ENCODE results near the gene BTNL9. TPM values are rescaled to one million over a fixed set of nuclear protein-coding genes. Genes with fewer than 3 reads are reported as not detected.

The BTNL9 gene
- total and polyA plus RNA-seq, 2 of the 13 experiments (the other 11 are each of a cell fraction or from before 2014, with no cell fraction given): 0.13 TPM; not detected in 1

DNA sequence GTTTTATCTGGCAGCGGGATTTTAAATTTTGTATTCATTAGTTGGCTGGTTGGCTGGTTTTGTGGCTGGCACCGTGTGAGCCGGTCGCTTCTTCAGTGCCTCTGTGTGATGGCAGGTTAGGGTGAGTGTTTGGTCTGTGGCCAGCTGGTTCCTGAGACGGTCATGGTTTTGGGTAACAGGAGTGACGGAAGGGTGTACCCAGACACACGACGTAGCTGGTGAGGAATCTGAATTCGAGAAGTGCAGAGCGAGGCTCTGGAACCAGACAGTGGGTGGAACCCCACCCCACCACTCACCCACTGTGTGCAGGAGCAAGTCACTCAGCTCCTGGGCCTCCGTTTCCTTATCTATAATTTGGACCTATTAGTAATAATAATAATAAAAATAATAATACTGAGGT is 2.7 kb downstream of the BTNL9 start:
- WGBS (ENCODE audit: low lambda C conversion rate): 36% methylated on average over 11 of the region's 11 CpGs
- FAIRE-seq (no peak), ATAC-seq (no peak), DNase-seq (ENCODE audit: low spot score) (no peak)
- no peak overlapping the region for H2AFZ ChIP-seq (ENCODE audit: low read length)
- no peak overlapping the region for H3K27ac ChIP-seq (ENCODE audit: extremely low read length, insufficient read depth, low read length)
- ChIA-PET POLR2A (no interaction called here), CTCF (ENCODE audit: low intra/inter-chr PET ratio, low total read pairs) (no interaction called here)
- intact Hi-C loops (cut with micrococcal nuclease; ENCODE audit: unreplicated experiment) (no loop called here), in situ Hi-C loops (cut with HindIII; ENCODE audit: extremely low pct_ligation_motif_present, low pct_unique_long_range_greater_than_20kb) (no loop called here)
- H3K9me3 ChIP-seq (ENCODE audit: low read length): no peaks in the 10 kb centered on the region
- H3K36me3 ChIP-seq (replicated peaks in 1 of 2; ENCODE audit: control insufficient read depth in 1 of 2, insufficient read depth in 2 of 2, low read length in 2 of 2): no peaks in the 10 kb centered on the region
- peaks cover 0 to 71% of the 10 kb centered on the region in 2 experiments; a peak in 4 of 5 replicates for H3K27me3 ChIP-seq (ENCODE audit: control insufficient read depth in 1 of 2, insufficient read depth in 2 of 2, low read length in 2 of 2)
- H3K4me3 ChIP-seq (replicated peaks in 1 of 3; ENCODE audit: insufficient read depth in 1 of 3, low read depth in 2 of 3, low read length in 3 of 3): no peak overlapping the region
- no peaks in the 10 kb centered on the region for H4K20me1 ChIP-seq (ENCODE audit: insufficient read depth, low read length)
- no peaks in the 10 kb centered on the region for H3K79me2 ChIP-seq (ENCODE audit: insufficient read depth, low read length)
- BruUV-seq (replicated peaks): no TSS peak
- no peak for TF ChIP-seq ZNF460 (CRISPR knock-in tag; IDR thresholded peaks at IDR 0.05; ENCODE audit: borderline replicate concordance)
- TF ChIP-seq, protein P1, sequence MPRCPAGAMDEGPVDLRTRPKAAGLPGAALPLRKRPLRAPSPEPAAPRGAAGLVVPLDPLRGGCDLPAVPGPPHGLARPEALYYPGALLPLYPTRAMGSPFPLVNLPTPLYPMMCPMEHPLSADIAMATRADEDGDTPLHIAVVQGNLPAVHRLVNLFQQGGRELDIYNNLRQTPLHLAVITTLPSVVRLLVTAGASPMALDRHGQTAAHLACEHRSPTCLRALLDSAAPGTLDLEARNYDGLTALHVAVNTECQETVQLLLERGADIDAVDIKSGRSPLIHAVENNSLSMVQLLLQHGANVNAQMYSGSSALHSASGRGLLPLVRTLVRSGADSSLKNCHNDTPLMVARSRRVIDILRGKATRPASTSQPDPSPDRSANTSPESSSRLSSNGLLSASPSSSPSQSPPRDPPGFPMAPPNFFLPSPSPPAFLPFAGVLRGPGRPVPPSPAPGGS (CRISPR knock-in tag; IDR thresholded peaks at IDR 0.05): no peak
- TF ChIP-seq ZNF570 (CRISPR knock-in tag; IDR thresholded peaks at IDR 0.05; ENCODE audit: borderline replicate concordance): no peak
- no peak for TF ChIP-seq ZNF333 (CRISPR knock-in tag; IDR thresholded peaks at IDR 0.05; ENCODE audit: borderline replicate concordance)
- TF ChIP-seq RXRA (CRISPR knock-in tag; IDR thresholded peaks at IDR 0.05): no peak
- no peak for TF ChIP-seq ZFP1 (CRISPR knock-in tag; IDR thresholded peaks at IDR 0.05)
- TF ChIP-seq ZKSCAN8 (CRISPR knock-in tag; IDR thresholded peaks at IDR 0.05; ENCODE audit: borderline replicate concordance): no peak
- TF ChIP-seq, protein P2, sequence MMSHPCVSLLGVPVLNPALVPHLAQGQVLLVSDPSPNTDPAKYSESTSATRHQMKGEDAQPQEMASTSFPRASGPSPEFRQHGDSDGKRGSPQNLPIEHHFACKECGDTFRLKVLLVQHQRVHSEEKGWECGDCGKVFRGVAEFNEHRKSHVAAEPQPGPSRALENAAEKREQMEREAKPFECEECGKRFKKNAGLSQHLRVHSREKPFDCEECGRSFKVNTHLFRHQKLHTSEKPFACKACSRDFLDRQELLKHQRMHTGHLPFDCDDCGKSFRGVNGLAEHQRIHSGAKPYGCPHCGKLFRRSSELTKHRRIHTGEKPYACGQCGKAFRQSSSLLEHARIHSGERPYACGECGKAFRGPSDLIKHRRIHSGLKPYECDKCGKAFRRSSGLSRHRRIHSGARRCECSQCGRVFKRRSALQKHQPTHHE (CRISPR knock-in tag; IDR thresholded peaks at IDR 0.05; ENCODE audit: borderline replicate concordance): no peak
- TF ChIP-seq GATAD1 (CRISPR knock-in tag; IDR thresholded peaks at IDR 0.05): no peak
- TF ChIP-seq RBFOX2 (IDR thresholded peaks at IDR 0.05; ENCODE audit: low read depth, low read length): no peak
- no peak for TF ChIP-seq FOXO1 (CRISPR knock-in tag; IDR thresholded peaks at IDR 0.05)
- TF ChIP-seq, protein P3, sequence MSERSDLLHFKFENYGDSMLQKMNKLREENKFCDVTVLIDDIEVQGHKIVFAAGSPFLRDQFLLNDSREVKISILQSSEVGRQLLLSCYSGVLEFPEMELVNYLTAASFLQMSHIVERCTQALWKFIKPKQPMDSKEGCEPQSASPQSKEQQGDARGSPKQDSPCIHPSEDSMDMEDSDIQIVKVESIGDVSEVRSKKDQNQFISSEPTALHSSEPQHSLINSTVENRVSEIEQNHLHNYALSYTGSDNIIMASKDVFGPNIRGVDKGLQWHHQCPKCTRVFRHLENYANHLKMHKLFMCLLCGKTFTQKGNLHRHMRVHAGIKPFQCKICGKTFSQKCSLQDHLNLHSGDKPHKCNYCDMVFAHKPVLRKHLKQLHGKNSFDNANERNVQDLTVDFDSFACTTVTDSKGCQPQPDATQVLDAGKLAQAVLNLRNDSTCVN (CRISPR knock-in tag; IDR thresholded peaks at IDR 0.05; ENCODE audit: borderline replicate concordance): no peak
- H3K4me2 ChIP-seq (ENCODE audit: low read depth, low read length): no peak overlapping the region
- no peaks in the 10 kb centered on the region for H3K4me1 ChIP-seq (ENCODE audit: insufficient read depth, low read length)
- H3K9ac ChIP-seq (ENCODE audit: insufficient read depth, low read depth, low read length): no peak overlapping the region
